Liver (tissue), 9 donors: Measurements from ENCODE around the gene SPOUT1. TPM values are rescaled to one million over a fixed set of nuclear protein-coding genes. Genes with fewer than 3 reads are reported as not detected.

Source experiments
- DNase-seq: peaks from one replicate; pipeline ENCODE4 v3.0.0-alpha.2; 2017; ENCODE audit warnings: low spot score
- H3K27ac ChIP-seq, 2 donors: one replicate each; pipeline ENCODE4 v1.7.0; 2013; ENCODE audit warnings: inconsistent platforms in 2 of 2, low read length in 2 of 2, control low read depth in 1 of 2, low read depth in 1 of 2, mild to moderate bottlenecking in 1 of 2
- H3K27me3 ChIP-seq, 4 donors: one replicate each; pipeline versions ENCODE4 v1.6.1 to v1.7.0; 2013; ENCODE audit warnings: low read length in 3 of 4, inconsistent platforms in 1 of 4, mild to moderate bottlenecking in 1 of 4, moderate library complexity in 1 of 4; ENCODE audit not compliant: control insufficient read depth in 4 of 4, insufficient read depth in 4 of 4
- H3K36me3 ChIP-seq, 4 donors: one replicate each; pipeline versions ENCODE4 v1.6.1 to v1.7.0; 2013; ENCODE audit warnings: low read length in 3 of 4, mild to moderate bottlenecking in 3 of 4, low read depth in 1 of 4, moderate library complexity in 1 of 4; ENCODE audit not compliant: control insufficient read depth in 4 of 4, insufficient read depth in 3 of 4
- H3K4me1 ChIP-seq, 4 donors: one replicate each; pipeline versions ENCODE4 v1.6.1 to v1.7.0; 2013; ENCODE audit warnings: low read length in 3 of 4, mild to moderate bottlenecking in 3 of 4, moderate library complexity in 1 of 4; ENCODE audit not compliant: control insufficient read depth in 4 of 4, insufficient read depth in 4 of 4
- H3K4me3 ChIP-seq, 3 donors: one replicate each; pipeline versions ENCODE4 v1.6.1 to v1.7.0; 2013; ENCODE audit warnings: low read length in 3 of 3, control low read depth in 1 of 3, low read depth in 1 of 3, mild to moderate bottlenecking in 1 of 3
- H3K9ac ChIP-seq, 2 donors: one replicate each; pipeline ENCODE4 v1.7.0; 2013; ENCODE audit warnings: low read length in 2 of 2, mild to moderate bottlenecking in 2 of 2, moderate library complexity in 2 of 2, control low read depth in 1 of 2, low read depth in 1 of 2
- H3K9me3 ChIP-seq, 4 donors: one replicate each; pipeline versions ENCODE4 v1.6.1 to v1.7.0; 2013; ENCODE audit warnings: low read length in 3 of 4; ENCODE audit not compliant: control insufficient read depth in 4 of 4
- EGR1 ChIP-seq, 2 donors: IDR thresholded peaks; 2 replicates each; pipeline ENCODE4 v1.6.1; 2016 to 2018; ENCODE audit warnings: antibody characterized with exemption in 2 of 2, low read depth in 2 of 2
- FOXA1 ChIP-seq: IDR thresholded peaks from 2 replicates; pipeline ENCODE4 v1.6.1; 2016; ENCODE audit warnings: antibody characterized with exemption
- GABPA ChIP-seq, 2 donors: IDR thresholded peaks in 1 of 2; conservative IDR thresholded peaks in 1 of 2; 2 replicates each; pipeline ENCODE4 v1.6.1; 2016; ENCODE audit warnings: antibody characterized with exemption in 2 of 2, mild to moderate bottlenecking in 1 of 2, moderate library complexity in 1 of 2
- HNF4A ChIP-seq, 2 donors: conservative IDR thresholded peaks; 2 replicates each; pipeline ENCODE4 v1.6.1; 2016; ENCODE audit warnings: antibody characterized with exemption in 2 of 2, mild to moderate bottlenecking in 2 of 2
- HNF4G ChIP-seq: IDR thresholded peaks from 2 replicates; pipeline ENCODE4 v1.6.1; 2016; ENCODE audit warnings: antibody characterized with exemption
- JUND ChIP-seq, 2 donors: IDR thresholded peaks; 2 replicates each; pipeline ENCODE4 v1.6.1; 2016; ENCODE audit warnings: antibody characterized with exemption in 2 of 2
- NR2F2 ChIP-seq: IDR thresholded peaks from 2 replicates; pipeline ENCODE4 v1.6.1; 2016; ENCODE audit warnings: antibody characterized with exemption
- RAD21 ChIP-seq, 2 donors: IDR thresholded peaks; 2 replicates each; pipeline ENCODE4 v1.6.1; 2016; ENCODE audit warnings: antibody characterized with exemption in 2 of 2, mild to moderate bottlenecking in 2 of 2
- RXRA ChIP-seq, 2 donors: IDR thresholded peaks; 2 replicates each; pipeline ENCODE4 v1.6.1; 2017 to 2018; ENCODE audit warnings: antibody characterized with exemption in 2 of 2, mild to moderate bottlenecking in 1 of 2
- SP1 ChIP-seq: IDR thresholded peaks from 2 replicates; pipeline ENCODE4 v1.6.1; 2018; ENCODE audit warnings: antibody characterized with exemption, mild to moderate bottlenecking
- TAF1 ChIP-seq: conservative IDR thresholded peaks from 2 replicates; pipeline ENCODE4 v1.6.1; 2016; ENCODE audit warnings: antibody characterized with exemption, mild to moderate bottlenecking
- YY1 ChIP-seq: IDR thresholded peaks from 2 replicates; pipeline ENCODE4 v1.6.1; 2016; ENCODE audit warnings: antibody characterized with exemption, mild to moderate bottlenecking
- whole genome bisulfite sequencing: extraction: QIAGEN DNeasy Blood & Tissue Kit; methylation state at CpG from one replicate; pipeline ENCODE4 v1.1.7; 2013; 5-methylcytosine and 5-hydroxymethylcytosine counted together
- polyA plus RNA-seq, 2 donors: library from polyadenylated mRNA; stranded (reverse) in 1 of 2; unstranded in 1 of 2; fragments of 200-250 nt in 1 of 2; fragments of >200 nt in 1 of 2; fragmentation: Nextera tagmentation in 1 of 2; extraction: Ambion mirVana in 1 of 2; gene quantifications; one replicate each; pipeline versions ENCODE4 v1.2.1 to v1.2.3, GENCODE V29; 2013 to 2015
- total RNA-seq, 2 donors: library from RNA; depleted of rRNA; stranded (reverse); fragments of >200 nt; gene quantifications; one replicate each; pipeline ENCODE4 v1.2.3, GENCODE V29; 2014
- TF ChIP-seq, protein P1 (sequence below): IDR thresholded peaks from 2 replicates; pipeline ENCODE4 v1.6.1; 2016; ENCODE audit warnings: antibody characterized with exemption
- TF ChIP-seq, protein P2 (sequence below): IDR thresholded peaks from 2 replicates; pipeline ENCODE4 v1.6.1; 2016; ENCODE audit warnings: antibody characterized with exemption, mild to moderate bottlenecking
- TF ChIP-seq, protein P3 (sequence below): IDR thresholded peaks from 2 replicates; pipeline ENCODE4 v1.6.1; 2016; ENCODE audit warnings: antibody characterized with exemption
- TF ChIP-seq, protein P4 (sequence below): fragments of 150-350 bp; IDR thresholded peaks from 2 replicates; pipeline ENCODE4 v1.5.1; 2017; ENCODE audit warnings: improper control_type of control experiment, low read depth, low read length; ENCODE audit not compliant: missing input control
- TF ChIP-seq, protein P5 (sequence below): IDR thresholded peaks from 2 replicates; pipeline ENCODE4 v1.6.1; 2016; ENCODE audit warnings: antibody characterized with exemption
- donor health status: healthy.
- donor health status: healthy.
- donor health status: healthy.
- donor health status: healthy.
- donor health status: healthy.

SPOUT1 gene
- total and polyA plus RNA-seq, 4 donors, result 9.0 to 30.1 (median 14.5) TPM

DNA sequence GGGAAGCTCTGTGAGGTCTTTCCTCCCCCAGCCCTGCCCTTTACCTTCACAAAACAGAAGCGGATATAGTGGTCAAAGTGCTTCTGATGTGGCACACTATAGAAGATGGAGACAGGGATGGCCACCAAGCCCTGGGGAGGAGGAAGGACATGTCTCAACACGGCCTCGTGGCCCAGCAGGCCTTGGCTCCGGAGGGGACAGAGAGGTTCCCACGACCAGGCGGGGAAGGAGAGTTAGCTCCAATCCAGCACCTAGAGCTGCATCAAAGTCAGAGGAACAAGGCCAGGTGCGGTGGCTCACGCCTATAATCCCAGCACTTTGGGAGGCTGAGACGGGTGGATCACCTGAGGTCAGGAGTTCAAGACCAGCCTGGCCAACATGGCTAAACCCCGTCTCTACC is 4.1 kb upstream of the SPOUT1 start:
- peaks cover 0 to 13% (median 6%) of the 10 kb centered on the region in 4 donors for H3K36me3 ChIP-seq
- no peak for DNase-seq
- no peak overlapping the region for H3K9ac ChIP-seq
- H3K27ac ChIP-seq, result no peak overlapping the region
- 96% methylated on average over 10 of the region's 10 CpGs for WGBS
- H3K4me3 ChIP-seq, result no peak overlapping the region
- no peaks in the 10 kb centered on the region for H3K27me3 ChIP-seq
- peaks cover 5 to 14% (median 8%) of the 10 kb centered on the region in 4 donors for H3K4me1 ChIP-seq
- TF ChIP-seq HNF4A (conservative IDR thresholded peaks at IDR 0.05) (no peak), SP1 (no peak), JUND (IDR thresholded peaks at IDR 0.05) (no peak), GABPA (IDR thresholded peaks at IDR 0.05 in 1 of 2, conservative IDR thresholded peaks at IDR 0.05 in 1 of 2) (no peak), RAD21 (IDR thresholded peaks at IDR 0.05) (no peak), TAF1 (no peak), HNF4G (no peak), FOXA1 (no peak), NR2F2 (no peak), EGR1 (IDR thresholded peaks at IDR 0.05; ENCODE audit: low read depth in 2 of 2) (no peak), YY1 (no peak), RXRA (IDR thresholded peaks at IDR 0.05) (no peak)
- TF ChIP-seq, protein P1, sequence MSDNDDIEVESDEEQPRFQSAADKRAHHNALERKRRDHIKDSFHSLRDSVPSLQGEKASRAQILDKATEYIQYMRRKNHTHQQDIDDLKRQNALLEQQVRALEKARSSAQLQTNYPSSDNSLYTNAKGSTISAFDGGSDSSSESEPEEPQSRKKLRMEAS, result no peak
- TF ChIP-seq, protein P2, sequence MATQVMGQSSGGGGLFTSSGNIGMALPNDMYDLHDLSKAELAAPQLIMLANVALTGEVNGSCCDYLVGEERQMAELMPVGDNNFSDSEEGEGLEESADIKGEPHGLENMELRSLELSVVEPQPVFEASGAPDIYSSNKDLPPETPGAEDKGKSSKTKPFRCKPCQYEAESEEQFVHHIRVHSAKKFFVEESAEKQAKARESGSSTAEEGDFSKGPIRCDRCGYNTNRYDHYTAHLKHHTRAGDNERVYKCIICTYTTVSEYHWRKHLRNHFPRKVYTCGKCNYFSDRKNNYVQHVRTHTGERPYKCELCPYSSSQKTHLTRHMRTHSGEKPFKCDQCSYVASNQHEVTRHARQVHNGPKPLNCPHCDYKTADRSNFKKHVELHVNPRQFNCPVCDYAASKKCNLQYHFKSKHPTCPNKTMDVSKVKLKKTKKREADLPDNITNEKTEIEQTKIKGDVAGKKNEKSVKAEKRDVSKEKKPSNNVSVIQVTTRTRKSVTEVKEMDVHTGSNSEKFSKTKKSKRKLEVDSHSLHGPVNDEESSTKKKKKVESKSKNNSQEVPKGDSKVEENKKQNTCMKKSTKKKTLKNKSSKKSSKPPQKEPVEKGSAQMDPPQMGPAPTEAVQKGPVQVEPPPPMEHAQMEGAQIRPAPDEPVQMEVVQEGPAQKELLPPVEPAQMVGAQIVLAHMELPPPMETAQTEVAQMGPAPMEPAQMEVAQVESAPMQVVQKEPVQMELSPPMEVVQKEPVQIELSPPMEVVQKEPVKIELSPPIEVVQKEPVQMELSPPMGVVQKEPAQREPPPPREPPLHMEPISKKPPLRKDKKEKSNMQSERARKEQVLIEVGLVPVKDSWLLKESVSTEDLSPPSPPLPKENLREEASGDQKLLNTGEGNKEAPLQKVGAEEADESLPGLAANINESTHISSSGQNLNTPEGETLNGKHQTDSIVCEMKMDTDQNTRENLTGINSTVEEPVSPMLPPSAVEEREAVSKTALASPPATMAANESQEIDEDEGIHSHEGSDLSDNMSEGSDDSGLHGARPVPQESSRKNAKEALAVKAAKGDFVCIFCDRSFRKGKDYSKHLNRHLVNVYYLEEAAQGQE, result no peak
- TF ChIP-seq, protein P3, sequence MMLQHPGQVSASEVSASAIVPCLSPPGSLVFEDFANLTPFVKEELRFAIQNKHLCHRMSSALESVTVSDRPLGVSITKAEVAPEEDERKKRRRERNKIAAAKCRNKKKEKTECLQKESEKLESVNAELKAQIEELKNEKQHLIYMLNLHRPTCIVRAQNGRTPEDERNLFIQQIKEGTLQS, result no peak
- H3K9me3 ChIP-seq, result no peaks in the 10 kb centered on the region

DNA sequence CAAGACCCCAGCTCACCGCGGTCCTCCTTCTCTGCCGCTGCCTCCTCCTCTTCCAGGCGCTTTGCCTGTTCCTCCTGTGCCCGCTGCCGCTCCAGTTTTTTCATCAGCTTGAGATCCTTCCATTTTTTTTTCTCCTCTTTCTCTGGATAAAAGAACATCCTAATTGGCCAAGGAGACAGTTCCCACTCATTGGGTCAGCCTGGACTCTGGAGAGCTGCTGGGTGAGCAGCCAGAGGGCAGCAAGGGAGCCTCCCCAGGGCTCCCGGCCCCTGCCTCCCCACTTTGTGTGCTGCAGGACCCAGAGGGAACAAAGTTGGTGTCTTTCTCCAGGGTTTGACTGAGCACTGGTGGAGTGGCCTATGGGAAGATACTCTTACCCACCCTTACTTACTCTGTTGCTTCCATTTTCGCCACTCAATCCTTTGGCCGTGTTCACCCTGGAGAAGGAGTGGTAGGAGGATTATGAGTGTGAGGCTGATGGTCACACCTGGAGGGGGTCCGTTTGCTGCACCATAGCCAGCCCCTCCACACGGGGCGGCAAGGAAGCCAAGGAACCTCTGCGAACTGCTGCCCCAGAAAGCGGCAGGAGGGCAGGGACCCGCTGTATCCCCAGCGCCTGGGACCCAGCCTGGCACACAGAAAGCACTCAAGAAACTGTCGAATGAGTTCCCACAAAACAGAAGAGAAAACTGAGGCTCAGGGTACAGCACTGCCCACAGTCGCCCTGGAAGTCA is 708 bp downstream of the SPOUT1 start:
- Histone ChIP-seq H3K36me3 (peaks cover 0 to 33% (median 13%) of the 10 kb centered on the region in 4 donors), H3K9me3 (no peaks in the 10 kb centered on the region), H3K27me3 (no peaks in the 10 kb centered on the region), H3K9ac (peak overlapping the region; percentile 29 to 45), H3K4me1 (peaks cover 11 to 31% (median 21%) of the 10 kb centered on the region in 4 donors), H3K4me3 (peak overlapping the region; percentile 79 to 95 (median 91)), H3K27ac (peak overlapping the region; percentile 62 to 65)
- 36% methylated on average over 18 of the region's 18 CpGs for WGBS
- no peak for TF ChIP-seq EGR1 (IDR thresholded peaks at IDR 0.05; ENCODE audit: low read depth in 2 of 2)
- no peak for TF ChIP-seq FOXA1
- no peak for DNase-seq

DNA sequence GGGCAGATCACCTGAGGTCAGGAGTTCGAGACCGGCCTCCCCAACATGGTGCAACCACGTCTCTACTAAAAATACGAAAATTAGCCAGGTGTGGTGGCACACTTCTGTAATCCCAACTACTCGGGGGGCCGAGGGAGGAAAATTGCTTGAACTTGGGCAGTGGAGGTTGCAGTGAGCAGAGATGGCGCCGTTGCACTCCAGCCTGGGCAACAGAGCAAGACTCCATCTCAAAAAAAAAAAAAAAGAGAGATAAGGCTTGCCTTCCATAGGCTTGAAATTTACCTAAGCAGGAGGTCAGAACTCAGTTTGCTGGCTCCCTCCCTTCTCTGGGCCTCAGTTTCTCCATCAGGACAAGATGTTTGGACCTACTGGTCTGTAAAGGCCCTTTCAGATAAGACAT is 1.3 kb downstream of the SPOUT1 start:
- Histone ChIP-seq H3K27ac (no peak overlapping the region), H3K9ac (no peak overlapping the region), H3K4me1 (peaks cover 15 to 37% (median 26%) of the 10 kb centered on the region in 4 donors), H3K9me3 (no peaks in the 10 kb centered on the region), H3K4me3 (no peak overlapping the region), H3K36me3 (peaks cover 0 to 28% (median 11%) of the 10 kb centered on the region in 4 donors), H3K27me3 (no peaks in the 10 kb centered on the region)
- 88% methylated on average over 8 of the region's 8 CpGs for WGBS
- TF ChIP-seq SP1, result no peak
- no peak for TF ChIP-seq NR2F2
- TF ChIP-seq RXRA (IDR thresholded peaks at IDR 0.05), result no peak
- TF ChIP-seq JUND (IDR thresholded peaks at IDR 0.05), result no peak
- TF ChIP-seq, protein P4, sequence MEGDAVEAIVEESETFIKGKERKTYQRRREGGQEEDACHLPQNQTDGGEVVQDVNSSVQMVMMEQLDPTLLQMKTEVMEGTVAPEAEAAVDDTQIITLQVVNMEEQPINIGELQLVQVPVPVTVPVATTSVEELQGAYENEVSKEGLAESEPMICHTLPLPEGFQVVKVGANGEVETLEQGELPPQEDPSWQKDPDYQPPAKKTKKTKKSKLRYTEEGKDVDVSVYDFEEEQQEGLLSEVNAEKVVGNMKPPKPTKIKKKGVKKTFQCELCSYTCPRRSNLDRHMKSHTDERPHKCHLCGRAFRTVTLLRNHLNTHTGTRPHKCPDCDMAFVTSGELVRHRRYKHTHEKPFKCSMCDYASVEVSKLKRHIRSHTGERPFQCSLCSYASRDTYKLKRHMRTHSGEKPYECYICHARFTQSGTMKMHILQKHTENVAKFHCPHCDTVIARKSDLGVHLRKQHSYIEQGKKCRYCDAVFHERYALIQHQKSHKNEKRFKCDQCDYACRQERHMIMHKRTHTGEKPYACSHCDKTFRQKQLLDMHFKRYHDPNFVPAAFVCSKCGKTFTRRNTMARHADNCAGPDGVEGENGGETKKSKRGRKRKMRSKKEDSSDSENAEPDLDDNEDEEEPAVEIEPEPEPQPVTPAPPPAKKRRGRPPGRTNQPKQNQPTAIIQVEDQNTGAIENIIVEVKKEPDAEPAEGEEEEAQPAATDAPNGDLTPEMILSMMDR, result no peak
- TF ChIP-seq, protein P3, result no peak
- TF ChIP-seq HNF4G, result no peak
- TF ChIP-seq RAD21 (IDR thresholded peaks at IDR 0.05), result no peak
- TF ChIP-seq, protein P5, sequence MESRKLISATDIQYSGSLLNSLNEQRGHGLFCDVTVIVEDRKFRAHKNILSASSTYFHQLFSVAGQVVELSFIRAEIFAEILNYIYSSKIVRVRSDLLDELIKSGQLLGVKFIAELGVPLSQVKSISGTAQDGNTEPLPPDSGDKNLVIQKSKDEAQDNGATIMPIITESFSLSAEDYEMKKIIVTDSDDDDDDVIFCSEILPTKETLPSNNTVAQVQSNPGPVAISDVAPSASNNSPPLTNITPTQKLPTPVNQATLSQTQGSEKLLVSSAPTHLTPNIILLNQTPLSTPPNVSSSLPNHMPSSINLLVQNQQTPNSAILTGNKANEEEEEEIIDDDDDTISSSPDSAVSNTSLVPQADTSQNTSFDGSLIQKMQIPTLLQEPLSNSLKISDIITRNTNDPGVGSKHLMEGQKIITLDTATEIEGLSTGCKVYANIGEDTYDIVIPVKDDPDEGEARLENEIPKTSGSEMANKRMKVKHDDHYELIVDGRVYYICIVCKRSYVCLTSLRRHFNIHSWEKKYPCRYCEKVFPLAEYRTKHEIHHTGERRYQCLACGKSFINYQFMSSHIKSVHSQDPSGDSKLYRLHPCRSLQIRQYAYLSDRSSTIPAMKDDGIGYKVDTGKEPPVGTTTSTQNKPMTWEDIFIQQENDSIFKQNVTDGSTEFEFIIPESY, result no peak
- no peak for TF ChIP-seq TAF1
- TF ChIP-seq GABPA (IDR thresholded peaks at IDR 0.05 in 1 of 2, conservative IDR thresholded peaks at IDR 0.05 in 1 of 2), result no peak
- DNase-seq, result no peak
